GM18508 (cell line): ENCODE measurements around the gene SPEF2.
"Not testable (repeated sequence)": the region's sequence is repeated elsewhere in the genome, so short reads cannot be mapped to it uniquely, and the experiment has no call there.

Experiments used
- ATAC-seq: cut with Tn5 transposase; IDR thresholded peaks from one replicate; pipeline ENCODE4 v1.9.1; 2021; ENCODE audit warnings: moderate number of reproducible peaks; ENCODE audit not compliant: insufficient read depth, unreplicated experiment

The SPEF2 gene

DNA sequence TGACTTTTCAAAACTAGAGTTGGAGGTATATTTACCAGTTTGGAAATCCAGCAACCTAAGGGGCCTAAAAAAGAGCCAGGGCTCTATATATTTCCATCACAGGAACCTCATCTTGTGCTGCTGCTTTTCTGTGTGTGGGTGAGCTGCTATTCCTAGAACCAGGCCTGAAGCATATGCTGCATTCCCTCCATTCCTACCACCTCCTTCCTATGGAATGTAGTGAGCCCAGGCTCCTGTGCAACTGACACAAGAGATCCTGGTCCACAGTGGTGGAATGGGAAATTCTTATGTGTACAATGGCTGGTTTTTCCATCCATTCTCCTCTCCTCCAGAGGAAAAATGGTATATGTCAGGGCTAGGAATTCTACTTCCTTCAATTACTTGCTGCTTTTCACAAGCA lies 39.1 kb downstream of the SPEF2 start:
- ATAC-seq = no peak

DNA sequence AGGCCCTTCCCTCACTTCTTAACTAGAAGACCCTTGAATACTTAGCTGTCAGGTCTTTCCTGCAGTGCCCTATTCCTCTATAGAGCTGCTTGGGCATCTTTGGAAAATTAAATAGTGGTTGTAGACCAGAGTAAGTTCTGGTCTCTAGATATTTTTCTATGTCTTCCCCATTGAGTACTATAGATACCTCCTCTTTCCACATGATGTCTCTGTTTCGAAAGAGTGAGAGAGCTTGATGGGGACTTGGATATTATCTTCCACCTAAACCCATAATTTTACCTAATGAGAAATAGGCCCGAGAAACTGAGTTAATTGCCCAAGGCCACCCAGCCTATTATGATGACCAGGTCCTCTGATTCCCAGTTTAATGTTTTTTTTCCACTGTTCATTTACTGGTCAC lies 40.2 kb downstream of the SPEF2 start:
- ATAC-seq = no peak

DNA sequence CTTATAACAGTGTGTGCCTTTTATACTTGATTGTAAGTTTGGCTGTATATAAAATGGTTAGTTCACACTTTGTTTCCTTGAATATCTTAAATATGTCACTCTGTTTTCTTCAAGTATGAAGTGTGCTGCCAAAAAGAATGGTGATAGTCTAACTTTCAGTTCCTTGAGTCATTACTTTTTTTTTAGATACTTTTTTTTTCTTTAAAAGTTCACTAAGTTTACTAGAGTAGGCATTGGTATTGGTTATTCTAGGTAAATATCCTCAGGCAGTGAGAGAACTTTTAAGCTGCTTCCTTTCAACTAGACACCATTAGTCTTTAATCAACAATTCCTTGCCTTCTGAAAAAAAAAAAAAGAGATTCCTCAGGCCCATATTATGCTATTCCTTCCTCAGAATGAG lies 41.9 kb downstream of the SPEF2 start:
- ATAC-seq = no peak

DNA sequence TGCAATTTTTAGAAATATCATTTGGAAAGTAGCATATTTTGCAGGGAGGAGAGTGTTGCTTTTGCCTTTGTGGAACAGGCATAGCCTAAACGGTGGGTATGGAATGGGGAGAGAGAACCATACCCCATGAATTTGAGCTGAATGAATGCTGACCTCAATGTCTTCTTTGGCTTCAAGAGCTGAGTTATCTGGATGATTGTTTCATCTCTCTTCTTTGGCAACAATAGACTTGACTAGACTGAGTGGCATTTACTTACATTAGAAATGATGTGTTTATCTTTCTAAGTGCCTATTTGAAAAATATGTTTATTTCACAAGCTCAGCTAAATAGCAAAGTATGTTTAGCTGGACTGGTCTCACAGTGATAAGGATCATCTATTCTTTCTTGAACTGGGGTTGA lies 42.8 kb downstream of the SPEF2 start:
- ATAC-seq = no peak

DNA sequence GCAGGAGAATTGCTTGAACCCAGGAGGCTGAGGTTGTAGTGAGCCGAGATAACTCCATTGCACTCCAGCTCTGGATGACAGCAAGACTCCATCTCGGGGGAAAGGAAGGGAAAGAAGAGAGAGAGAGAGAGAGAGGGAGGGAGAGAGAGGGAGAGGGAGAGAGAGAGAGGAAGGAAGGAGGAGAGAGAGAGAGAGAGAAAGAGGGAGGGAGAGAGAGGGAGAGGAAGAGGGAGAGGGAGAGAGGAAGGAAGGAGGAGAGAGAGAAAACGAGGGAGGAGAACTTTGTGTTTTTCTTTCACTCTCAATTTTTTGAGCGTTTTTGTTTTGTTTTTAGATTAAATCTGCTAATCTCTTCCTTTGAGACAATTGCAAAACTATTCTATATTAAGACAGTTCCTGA lies 46.9 kb downstream of the SPEF2 start:
- no peak for ATAC-seq

DNA sequence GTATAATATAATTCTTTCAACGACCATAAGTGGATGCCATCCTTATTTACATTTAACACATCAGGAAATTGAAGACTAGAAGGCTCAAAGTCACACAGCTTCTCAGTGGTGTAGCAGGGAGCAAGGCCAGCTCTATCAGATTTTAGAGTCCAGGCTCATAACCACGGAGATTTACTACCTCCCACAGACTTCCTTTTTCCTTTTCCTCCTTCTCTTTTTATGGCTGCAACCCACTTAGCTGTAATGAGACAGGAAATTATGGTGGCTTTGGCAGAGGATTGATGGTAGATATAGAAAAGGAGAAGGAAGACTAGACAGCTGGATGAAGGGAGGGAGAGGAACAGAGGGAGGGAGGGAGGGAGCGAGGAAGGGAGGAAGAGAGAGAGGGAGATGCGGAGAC lies 47.4 kb downstream of the SPEF2 start:
- no peak for ATAC-seq

DNA sequence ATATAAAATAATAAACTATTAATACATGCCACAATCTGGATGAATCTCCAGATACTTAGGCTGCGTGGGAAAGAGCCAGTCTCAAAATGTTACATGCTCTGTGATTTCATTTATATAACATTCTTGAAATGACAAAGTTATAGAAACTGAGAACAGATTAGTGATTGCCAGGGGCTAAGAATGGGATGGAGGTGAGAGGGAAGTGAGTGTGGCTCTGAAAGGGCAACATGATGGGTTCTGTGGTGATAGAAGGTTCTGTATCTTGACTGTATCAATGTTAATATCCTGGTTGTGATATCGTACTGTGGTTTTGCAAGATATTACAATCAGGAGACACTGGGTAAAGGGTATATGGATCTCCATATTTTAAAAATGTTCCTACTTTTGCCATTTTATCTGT lies 50.7 kb downstream of the SPEF2 start:
- no peak for ATAC-seq

DNA sequence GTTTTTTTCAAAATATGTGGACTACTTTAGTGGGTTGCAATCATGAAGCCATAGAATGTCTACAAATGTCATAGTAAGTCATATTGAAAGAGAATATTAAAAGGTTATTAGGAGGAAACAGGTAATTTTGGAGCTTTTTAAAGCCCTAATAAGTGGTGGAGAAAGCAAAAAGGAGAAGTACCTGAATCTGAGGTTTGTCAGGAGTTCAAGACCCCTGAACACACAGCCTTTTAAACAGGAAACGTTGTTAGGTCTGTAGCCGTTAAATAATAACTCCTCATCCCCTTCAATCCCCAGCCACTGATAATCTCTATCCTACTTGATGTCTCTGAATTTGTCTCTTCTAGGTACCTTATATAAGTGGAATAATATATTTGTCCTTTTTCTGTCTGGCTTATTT lies 51.1 kb downstream of the SPEF2 start:
- ATAC-seq = no peak

DNA sequence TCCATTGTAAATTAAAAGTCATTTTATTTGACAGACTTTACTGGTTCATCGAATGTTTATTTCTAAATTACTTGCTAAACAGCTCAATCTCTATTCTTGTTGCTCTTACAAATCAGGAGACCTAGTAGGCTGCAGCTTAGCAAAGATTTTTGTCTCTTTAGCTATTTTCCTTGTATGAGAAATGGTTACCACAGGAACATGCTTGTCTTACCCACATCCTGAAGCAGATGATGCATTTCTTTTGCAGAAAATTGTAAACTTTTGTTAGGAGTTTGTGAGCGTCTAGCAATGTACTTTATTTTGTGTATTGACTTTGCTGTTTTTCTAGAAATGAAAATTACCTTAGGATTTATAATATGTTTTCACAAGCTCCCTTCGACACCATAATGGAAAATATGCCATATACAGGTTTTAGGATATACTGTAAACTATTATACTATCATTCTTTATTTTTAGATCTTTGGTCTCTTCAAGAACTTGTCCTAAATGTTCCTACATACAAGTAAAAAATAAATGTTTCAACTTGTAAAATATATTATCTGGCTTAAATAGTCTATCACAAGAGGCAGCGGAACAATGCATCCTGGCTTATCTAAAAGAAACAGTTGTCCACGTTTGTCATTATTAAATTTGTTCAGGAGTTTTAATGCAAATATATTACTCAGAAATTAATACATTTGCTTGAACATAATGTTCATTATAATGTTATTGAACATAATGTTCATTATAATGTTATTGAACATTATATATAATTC lies 54.1 kb downstream of the SPEF2 start:
- ATAC-seq = no peak

DNA sequence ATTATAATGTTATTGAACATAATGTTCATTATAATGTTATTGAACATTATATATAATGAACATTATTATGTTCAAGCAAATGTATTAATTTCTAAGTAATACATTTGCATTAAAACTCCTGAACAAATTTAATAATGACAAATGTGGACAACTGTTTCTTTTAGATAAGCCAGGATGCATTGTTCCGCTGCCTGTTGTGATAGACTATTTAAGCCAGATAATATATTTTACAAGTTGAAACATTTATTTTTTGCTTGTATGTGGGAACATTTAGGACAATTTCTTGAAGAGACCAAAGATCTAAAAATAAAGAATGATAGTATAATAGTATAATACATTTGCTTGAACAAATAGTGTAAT lies 54.6 kb downstream of the SPEF2 start:
- ATAC-seq = not testable (repeated sequence)

DNA sequence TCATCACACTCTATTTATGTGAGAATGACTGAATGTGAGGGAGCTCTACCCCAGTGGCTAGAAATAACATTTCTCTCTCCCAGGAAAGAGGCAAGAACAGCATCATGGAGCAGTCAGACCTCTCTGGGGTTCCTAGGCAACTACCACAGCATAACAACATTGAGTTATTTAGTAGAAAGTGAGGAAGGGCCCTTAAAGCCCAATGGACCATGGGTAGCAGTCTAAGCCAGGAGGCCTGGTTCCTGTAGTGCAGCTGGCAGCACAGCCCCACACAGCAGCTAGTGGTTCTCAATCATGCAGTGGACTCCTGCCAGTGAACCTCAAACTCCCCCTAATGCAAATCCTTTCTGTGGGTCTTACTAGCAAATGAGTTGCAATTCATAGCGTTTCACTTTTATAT lies 55.3 kb downstream of the SPEF2 start:
- ATAC-seq = no peak

DNA sequence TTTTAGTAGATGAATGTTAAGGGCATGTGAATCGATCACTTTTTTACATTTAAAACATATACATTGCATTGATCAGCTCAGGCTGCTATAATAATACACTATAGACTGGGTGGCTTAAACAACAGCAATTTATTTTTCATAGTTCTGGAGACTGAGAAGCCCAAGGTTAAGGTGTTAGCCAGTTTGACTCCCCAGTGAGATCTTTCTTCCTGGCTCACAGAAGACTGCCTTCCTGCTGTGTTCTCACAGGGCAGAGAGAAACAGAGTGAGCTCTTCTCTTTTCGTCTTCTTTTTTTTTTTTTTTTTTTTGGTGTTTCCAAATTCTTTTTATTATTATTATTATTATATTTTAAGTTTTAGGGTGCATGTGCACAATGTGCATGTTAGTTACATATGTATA lies 56.4 kb downstream of the SPEF2 start:
- no peak for ATAC-seq

DNA sequence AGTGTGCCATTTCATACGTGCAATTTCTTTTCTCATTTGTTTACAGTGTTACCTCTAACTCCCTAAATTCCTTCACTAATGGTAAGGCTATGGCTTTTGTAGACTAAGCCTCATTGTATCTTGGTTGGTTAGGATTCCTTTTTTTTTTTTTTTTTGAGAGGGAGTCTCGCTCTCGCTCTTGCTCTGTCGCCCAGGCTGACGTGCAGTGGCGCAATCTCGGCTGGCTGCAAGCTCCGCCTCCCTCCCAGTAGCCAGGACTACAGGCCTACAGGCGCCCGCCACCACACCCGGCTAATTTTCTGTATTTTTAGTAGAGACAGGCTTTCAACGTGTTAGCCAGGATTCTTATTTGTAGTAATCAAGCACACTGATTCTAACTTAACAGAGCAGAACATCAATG lies 57.7 kb downstream of the SPEF2 start:
- no peak for ATAC-seq

DNA sequence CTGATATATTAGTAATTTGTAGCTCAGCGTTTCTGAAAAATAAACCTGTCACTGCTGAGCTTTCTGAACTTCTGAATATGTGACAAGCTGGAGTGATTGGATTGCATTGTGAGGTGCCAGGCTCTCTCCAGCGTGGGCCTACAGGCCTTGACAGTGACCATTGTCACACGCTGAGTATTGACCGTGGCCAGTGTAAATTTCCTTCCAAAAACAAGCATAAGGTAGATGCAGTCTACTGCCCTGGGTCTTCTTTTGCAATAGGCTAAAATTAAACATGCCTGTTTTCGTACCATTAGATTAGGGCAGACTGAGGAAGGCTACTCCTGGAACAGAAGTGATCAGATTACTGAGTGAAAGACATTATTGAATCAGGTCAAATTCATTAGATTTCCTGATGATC lies 60.2 kb downstream of the SPEF2 start:
- no peak for ATAC-seq

DNA sequence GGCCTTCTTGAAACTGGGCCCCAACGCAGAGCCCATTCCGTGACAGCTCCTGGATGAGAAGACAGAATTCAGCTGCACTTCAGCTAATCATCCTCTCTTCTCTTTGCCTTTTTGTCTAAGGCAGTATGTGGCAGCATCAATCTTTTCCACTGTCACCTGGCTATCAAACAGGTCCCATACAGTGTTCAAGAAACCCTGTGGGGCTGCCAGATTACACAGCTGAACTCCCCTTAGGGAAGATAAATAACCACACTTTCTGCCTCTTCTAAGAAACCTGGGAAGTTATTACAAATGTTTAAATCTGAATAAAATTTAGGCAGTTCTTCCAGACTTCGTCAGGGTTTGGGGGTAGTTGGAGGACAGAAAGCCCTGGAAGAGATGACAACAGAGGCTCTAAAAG lies 61.0 kb downstream of the SPEF2 start:
- ATAC-seq = no peak

DNA sequence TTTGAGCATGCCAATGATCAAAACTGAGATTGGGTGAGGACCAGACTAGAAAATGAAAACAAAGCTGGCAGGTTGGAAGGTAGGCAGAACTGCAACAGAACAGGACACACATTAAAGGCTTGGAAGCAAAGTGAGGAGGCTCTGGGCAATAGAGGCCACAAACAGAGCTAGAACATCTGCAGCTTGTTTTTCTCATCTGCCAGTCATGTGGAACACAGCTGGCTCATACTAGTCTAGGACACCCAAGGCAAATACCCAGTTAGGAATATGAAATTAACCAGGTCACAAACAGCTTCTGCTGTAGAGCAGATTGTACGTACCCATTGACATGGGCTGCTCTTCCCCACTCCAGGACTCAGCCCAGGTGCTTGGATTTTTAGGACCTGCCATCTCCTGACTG lies 61.7 kb downstream of the SPEF2 start:
- no peak for ATAC-seq

DNA sequence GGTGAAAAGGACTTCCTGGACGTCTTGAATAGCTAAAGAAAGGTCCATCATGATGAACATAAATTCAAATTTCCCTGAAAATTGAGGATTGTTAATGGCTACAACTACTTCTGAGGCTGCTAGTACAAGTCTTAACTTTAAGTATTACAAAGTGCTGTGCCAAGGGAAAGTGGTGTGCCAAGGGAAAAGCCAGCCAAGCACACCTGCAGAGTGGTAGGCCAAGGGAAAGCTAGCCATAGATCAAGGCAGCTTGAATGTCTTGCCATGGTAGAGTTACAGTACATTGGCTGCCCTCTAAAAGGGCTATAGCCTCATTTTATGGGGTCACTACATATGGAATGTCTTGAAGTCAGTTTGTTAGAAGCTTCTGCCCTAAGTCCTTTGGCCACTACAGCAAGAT lies 64.2 kb downstream of the SPEF2 start:
- no peak for ATAC-seq

DNA sequence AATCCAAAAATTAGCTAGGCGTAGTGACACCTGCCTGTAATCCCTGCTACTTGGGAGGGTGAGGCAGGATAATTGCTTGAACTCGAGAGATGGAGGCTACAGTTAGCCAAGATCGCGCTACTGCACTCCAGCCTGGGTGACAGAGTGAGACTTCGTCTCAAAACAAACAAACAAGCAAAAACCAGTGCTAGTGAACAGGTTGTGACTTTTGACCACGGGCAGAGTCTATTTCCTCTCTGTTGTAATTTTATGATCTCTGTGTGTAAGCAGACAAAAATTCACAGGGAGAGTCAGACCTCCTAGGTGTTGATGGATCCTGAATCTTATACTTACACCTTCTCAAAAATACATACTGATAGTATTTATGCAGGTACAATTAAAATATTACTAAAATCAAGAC lies 65.8 kb downstream of the SPEF2 start:
- ATAC-seq = no peak

DNA sequence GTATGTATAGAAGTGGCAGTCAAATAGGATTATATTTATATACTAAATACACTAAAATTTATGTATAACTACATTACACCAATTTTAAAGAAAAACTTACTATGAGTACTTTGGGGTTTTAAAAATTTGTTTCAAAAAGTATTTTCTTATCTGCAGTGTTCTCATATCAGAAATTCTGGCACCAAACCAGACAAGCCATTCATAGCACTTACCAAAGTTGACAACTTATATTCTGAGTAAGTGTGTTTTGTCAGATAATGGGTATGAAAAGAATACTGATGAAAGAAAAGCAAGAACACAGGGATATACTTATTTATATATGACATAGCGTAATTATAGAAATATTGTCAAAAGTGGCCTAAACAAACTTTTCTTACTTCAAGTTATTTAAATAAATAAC lies 67.5 kb downstream of the SPEF2 start:
- ATAC-seq = no peak

DNA sequence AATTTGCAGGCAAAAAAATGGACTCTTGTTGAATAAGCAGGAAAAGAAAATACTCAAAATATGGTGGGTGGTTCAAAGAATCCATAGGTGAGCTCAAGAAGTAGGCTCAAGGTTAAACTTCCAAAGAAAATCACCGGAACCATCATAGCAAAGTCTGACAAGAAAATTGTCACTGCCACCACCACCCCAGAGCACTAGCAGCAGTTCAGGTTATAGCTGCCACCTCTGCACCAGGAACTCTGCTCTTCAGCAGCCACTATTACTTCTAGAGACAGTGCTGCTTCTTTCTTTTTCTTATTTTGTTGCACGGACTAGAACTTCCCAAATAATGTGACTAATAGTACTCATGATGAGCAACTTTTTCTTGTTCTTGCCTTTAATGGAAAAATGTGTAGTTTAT lies 70.3 kb downstream of the SPEF2 start:
- ATAC-seq = no peak

DNA sequence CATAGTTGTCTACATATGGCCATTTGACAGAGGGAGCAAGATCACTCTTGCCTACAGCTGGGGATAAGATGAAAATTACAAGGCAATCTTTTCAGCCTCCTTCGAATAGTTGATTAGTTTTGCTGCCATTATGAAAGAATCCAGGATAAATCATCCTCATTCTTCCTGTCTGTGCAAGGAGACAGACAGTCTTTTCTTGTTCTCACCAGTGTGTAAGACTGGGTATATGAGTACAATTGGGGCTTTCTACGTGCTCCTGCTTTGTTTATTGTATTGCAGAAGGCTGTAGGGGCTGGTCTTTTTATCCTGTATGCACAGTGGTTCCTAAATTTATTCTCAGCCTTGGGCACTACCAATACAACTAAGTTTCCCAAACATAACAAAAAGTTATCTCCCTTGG lies 76.8 kb downstream of the SPEF2 start:
- ATAC-seq = no peak

DNA sequence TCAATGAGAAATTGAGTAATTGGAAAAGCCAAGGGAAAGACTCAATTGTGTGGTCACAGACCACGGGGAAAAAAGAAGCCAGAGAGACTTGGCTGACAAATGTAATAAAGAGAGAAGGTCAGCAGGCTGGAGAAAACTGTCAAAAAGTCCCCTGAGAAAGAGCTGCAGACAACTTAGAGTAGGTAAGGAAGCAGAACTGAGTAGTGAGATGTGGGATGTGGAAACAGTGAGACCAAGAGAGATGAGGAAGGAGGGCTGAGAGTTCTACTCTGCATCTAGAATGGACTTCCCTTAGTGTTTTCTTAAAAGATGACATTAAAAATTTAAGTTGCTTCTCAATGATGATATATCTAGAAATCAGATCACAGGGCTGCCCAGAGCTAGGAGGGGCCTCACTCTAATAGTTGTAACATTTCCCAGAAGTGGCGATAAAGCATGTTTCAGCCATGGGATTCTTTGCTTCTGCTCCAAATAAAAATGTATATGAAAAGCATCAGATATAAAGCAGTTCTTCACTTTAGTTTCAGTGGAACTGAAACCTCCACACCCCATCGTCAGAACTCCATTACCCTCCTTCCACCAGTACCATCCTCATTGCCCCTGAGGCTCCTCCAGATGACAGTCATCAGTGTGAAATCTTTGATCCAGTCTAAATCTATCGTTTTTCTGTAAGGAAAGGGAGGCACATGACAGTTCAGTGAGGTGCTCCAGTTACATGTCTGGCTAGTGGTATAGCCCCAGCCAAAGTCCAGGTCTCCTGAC lies 80.6 kb downstream of the SPEF2 start:
- ATAC-seq = no peak
